ACC112 (cell line): ENCODE data around the gene TMPO.
"Not testable (repeated sequence)": the region's sequence is repeated elsewhere in the genome, so short reads cannot be mapped to it uniquely, and the experiment has no call there.

Experiments
- H2AFZ ChIP-seq: fragments of 200-600 bp; sonication (generic); one replicate; pipeline ENCODE4 v1.6.0; 2017; ENCODE audit warnings: antibody characterized with exemption, low read length; ENCODE audit not compliant: unreplicated experiment
- H3K27ac ChIP-seq: fragments of 200-600 bp; sonication (generic); 2 replicates; pipeline ENCODE4 v1.5.1; 2014; ENCODE audit warnings: low read depth, mild to moderate bottlenecking, antibody characterized with exemption, low read length, moderate library complexity
- H3K27me3 ChIP-seq: fragments of 200-600 bp; sonication (generic); 2 replicates; pipeline ENCODE4 v1.6.1; 2014; ENCODE audit warnings: mild to moderate bottlenecking, antibody characterized with exemption, low read length, moderate library complexity, mixed read lengths; ENCODE audit not compliant: insufficient read depth
- H3K36me3 ChIP-seq: fragments of 200-600 bp; sonication (generic); 2 replicates; pipeline ENCODE4 v1.6.1; 2016; ENCODE audit warnings: mild to moderate bottlenecking, antibody characterized with exemption, low read length, moderate library complexity, mixed read lengths; ENCODE audit not compliant: insufficient read depth
- H3K4me1 ChIP-seq: fragments of 200-600 bp; sonication (generic); one replicate; pipeline ENCODE4 v1.6.1; 2016; ENCODE audit warnings: low read length, mixed read lengths; ENCODE audit not compliant: insufficient read depth, unreplicated experiment, control insufficient read depth
- H3K4me3 ChIP-seq: fragments of 200-600 bp; sonication (generic); 2 replicates; pipeline ENCODE4 v1.5.1; 2014; ENCODE audit warnings: mild to moderate bottlenecking, low read depth, low read length
- H3K79me2 ChIP-seq: fragments of 200-600 bp; sonication (generic); one replicate; pipeline ENCODE4 v1.6.0; 2016; ENCODE audit warnings: low read length; ENCODE audit not compliant: control insufficient read depth, unreplicated experiment, insufficient read depth

The TMPO gene

DNA sequence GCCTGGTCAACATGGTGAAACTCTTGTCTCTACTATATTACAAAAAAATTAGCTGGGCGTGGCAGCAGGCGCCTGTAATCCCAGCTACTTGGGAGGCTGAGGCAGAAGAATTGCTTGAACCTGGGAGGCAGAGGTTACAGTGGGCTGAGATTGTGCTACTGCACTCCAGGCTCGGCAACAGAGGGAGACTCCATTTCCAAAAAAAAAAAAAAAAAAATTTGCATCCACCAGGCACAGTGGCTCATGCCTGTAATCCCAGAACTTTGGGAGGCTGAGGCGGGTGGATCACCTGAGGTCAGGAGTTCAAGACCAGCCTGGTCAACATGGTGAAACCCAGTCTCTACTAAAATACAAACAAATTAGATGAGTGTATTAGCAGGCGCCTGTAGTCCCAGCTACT is 3.6 kb upstream of the TMPO start:
- not testable (repeated sequence) for H2AFZ ChIP-seq, H3K27me3 ChIP-seq, H3K27ac ChIP-seq

DNA sequence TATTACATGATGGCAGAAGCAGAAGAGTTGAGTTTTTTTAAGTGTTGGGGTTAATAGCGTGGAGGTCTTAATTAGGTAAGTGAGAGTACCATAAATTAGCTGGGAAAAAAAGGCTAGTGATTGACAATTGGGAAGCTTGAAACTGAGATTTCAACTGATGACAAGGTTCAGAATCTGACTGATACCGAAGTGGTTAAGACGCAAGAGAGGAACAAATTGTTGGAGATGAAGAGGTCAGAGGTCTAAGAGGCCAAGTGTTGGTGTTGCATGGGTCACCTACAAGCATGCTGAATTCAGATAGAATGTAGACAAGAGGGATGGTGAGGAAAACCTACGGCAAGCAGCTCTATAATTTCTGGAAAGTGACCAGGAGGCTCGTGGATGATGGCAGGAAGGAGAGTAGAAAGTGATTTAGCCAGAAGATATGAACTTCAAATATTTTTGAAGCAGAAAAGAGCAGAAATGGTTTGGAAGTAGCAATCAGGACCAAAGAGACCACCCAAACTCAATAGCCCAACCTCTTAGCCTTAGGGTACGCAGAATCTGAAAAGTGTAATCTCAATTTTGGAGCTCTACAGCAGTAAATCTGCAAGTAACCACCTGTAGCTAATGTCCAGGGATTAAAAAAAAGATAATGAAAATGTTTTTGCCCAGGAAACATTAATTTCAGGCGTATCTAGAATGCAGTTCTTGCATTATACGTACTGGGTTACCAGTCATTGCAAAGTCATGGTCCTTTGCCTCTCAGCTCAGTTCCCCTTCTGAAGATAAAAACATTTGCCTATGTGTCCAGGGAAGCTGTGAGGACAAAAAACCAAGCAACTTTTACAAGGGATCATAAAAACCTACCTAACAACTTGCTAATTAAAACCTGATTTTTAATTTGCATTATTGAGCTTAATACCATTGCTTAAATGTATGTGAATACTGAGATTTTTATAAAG is 1.7 kb upstream of the TMPO start:
- Histone ChIP-seq H2AFZ (no peak overlapping the region), H3K27ac (peak overlapping the region; percentile 85), H3K79me2 (peaks cover 49% of the 10 kb centered on the region), H3K4me1 (peaks cover 11% of the 10 kb centered on the region), H3K27me3 (no peaks in the 10 kb centered on the region), H3K4me3 (peak overlapping the region; percentile 91), H3K36me3 (no peaks in the 10 kb centered on the region)

More for the DNA sequence above, 3.6 kb upstream of the TMPO start:
- H3K4me3 ChIP-seq, H3K36me3 ChIP-seq: not testable (repeated sequence)
- Histone ChIP-seq H3K4me1 (peaks cover 11% of the 10 kb centered on the region), H3K79me2 (peaks cover 30% of the 10 kb centered on the region)

DNA sequence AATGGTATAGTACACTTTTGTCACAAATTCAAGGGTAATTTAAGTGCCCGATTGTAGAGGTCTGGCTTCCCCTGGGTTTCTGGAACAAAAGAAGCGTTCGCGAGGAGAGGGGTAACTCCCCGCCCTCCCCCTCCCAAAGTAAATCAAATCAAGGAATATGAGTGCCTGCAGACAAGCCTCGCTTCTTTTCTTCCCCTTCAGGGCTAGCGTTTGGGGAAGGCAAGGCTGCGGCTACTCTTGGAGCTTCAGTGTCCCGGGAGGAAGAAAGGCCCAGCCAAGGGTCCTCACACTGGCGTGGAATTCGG is 456 bp upstream of the TMPO start:
- Histone ChIP-seq H2AFZ (peak overlapping the region; percentile 33), H3K27me3 (no peaks in the 10 kb centered on the region), H3K36me3 (no peaks in the 10 kb centered on the region), H3K4me1 (peaks cover 16% of the 10 kb centered on the region), H3K27ac (peak overlapping the region; percentile 85), H3K4me3 (peak overlapping the region; percentile 91), H3K79me2 (peaks cover 61% of the 10 kb centered on the region)

DNA sequence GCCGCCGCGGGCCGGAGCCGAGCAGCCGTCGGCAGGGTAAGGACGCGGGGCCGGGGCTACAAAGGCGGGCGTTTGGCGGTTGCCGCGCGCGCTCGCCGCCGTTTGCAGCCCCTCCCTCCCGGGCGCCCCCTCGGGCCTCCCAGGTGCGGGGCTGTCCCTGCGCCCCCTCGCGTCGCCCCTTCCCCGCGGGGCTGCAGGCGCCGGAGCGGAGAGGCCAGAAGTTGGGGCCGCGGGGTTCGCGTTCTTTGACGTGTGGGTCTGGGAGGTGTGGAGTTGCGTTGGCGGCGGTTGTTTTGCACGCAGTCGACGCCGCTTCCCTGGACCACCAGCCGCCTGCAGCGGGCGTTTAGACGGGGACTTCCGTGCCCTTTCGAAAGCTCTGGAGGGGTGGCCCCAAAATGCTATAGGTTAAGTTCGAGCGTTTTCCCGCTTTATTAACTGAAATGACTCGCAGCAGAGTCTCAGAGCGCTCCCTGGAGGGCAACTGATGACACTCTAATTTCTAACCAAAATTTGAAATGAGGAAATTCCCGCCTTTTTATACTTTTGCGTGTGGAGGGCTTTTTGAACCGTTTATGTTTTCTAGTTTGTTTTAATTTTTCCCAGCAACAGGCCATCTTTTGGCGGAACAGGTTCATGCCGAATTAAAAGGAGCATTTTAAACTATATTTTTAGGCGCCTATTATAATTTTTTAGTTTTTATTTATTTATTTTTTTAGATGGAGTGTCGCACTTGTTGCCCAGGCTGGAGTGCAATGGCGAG is 902 bp downstream of the TMPO start:
- peak overlapping the region; percentile 88 for H2AFZ ChIP-seq
- H3K79me2 ChIP-seq = peaks cover 75% of the 10 kb centered on the region
- H3K27ac ChIP-seq = peak overlapping the region; percentile 85
- no peaks in the 10 kb centered on the region for H3K27me3 ChIP-seq
- peak overlapping the region; percentile 91 for H3K4me3 ChIP-seq
- peaks cover 16% of the 10 kb centered on the region for H3K4me1 ChIP-seq
- no peaks in the 10 kb centered on the region for H3K36me3 ChIP-seq

DNA sequence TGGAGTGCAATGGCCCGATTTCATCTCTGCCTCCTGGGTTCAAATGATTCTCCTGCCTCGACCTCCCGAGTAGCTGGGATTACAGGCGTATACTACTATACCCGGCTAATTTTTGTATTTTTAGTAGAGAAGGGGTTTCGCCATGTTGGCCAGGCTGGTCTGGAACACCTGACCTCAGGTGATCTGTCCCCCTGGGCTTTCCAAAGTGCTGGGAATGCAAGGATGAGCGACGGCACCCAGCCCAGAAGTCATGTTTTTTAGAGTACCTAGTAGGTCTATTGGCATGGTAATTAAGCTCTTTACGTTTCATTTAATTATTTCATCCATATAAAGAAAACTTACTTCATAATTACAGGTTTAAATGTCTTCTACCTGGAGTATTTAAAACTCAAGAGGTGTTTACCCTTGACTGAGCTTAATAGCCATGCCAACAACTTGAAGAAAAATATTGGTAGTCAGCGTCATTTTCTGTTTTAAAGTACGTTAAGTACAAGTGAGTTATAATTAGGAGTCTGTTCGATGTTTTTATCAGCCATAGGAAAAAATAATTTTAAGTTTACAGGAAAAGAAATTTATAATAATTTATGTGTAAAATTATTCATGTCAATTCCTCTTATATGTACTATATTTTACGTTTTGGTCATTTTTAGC is 4.0 kb downstream of the TMPO start:
- Histone ChIP-seq H3K27ac (no peak overlapping the region), H3K4me1 (peaks cover 5% of the 10 kb centered on the region), H3K36me3 (0 out of 2 replicates have a peak, but pooled peaks cover 4% of the 10 kb centered on the region), H3K4me3 (no peak overlapping the region), H3K79me2 (peaks cover 92% of the 10 kb centered on the region), H3K27me3 (no peaks in the 10 kb centered on the region), H2AFZ (no peak overlapping the region)

DNA sequence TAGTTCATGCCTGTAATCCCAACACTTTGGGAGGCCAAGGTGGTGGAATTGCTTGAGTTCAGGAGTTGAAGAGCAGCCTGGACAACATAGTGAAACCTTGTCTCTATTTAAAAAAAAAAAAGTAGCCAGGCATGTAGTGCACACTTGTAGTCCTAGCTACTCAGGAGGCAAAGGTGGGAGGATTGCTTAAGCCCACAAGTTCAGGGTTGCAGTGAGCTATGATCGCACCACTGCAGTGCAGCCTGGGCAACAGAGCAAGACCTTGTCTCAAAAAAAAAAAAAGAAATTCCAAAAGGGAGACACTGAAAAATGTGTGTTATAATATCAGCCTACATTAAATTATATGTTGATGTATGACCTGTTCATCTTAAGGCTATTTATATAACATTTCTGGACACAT is 14.7 kb downstream of the TMPO start:
- Histone ChIP-seq H2AFZ (no peak overlapping the region), H3K27me3 (no peaks in the 10 kb centered on the region), H3K36me3 (peaks cover 20% of the 10 kb centered on the region), H3K27ac (no peak overlapping the region), H3K79me2 (peaks cover 54% of the 10 kb centered on the region), H3K4me1 (no peaks in the 10 kb centered on the region), H3K4me3 (no peak overlapping the region)

DNA sequence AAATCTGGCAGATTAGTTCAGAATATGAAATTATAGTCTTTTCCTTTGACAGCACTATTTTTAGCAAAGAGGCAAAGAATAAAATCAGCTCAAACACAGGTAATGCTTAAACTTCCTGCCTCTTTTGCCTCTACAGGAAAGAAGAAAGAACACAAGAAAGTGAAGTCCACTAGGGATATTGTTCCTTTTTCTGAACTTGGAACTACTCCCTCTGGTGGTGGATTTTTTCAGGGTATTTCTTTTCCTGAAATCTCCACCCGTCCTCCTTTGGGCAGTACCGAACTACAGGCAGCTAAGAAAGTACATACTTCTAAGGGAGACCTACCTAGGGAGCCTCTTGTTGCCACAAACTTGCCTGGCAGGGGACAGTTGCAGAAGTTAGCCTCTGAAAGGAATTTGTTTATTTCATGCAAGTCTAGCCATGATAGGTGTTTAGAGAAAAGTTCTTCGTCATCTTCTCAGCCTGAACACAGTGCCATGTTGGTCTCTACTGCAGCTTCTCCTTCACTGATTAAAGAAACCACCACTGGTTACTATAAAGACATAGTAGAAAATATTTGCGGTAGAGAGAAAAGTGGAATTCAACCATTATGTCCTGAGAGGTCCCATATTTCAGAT is 17.4 kb downstream of the TMPO start:
- Histone ChIP-seq H3K36me3 (peaks cover 19% of the 10 kb centered on the region), H3K4me1 (no peaks in the 10 kb centered on the region), H3K4me3 (no peak overlapping the region), H3K27me3 (no peaks in the 10 kb centered on the region), H2AFZ (no peak overlapping the region), H3K79me2 (peaks cover 33% of the 10 kb centered on the region), H3K27ac (no peak overlapping the region)

DNA sequence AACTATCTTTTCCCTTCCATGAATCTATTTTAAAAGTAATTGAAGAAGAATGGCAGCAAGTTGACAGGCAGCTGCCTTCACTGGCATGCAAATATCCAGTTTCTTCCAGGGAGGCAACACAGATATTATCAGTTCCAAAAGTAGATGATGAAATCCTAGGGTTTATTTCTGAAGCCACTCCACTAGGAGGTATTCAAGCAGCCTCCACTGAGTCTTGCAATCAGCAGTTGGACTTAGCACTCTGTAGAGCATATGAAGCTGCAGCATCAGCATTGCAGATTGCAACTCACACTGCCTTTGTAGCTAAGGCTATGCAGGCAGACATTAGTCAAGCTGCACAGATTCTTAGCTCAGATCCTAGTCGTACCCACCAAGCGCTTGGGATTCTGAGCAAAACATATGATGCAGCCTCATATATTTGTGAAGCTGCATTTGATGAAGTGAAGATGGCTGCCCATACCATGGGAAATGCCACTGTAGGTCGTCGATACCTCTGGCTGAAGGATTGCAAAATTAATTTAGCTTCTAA is 18.4 kb downstream of the TMPO start:
- H3K4me1 ChIP-seq = no peaks in the 10 kb centered on the region
- no peak overlapping the region for H2AFZ ChIP-seq
- no peaks in the 10 kb centered on the region for H3K27me3 ChIP-seq
- H3K79me2 ChIP-seq = peaks cover 24% of the 10 kb centered on the region
- H3K4me3 ChIP-seq = no peak overlapping the region
- no peak overlapping the region for H3K27ac ChIP-seq
- H3K36me3 ChIP-seq = peaks cover 19% of the 10 kb centered on the region

DNA sequence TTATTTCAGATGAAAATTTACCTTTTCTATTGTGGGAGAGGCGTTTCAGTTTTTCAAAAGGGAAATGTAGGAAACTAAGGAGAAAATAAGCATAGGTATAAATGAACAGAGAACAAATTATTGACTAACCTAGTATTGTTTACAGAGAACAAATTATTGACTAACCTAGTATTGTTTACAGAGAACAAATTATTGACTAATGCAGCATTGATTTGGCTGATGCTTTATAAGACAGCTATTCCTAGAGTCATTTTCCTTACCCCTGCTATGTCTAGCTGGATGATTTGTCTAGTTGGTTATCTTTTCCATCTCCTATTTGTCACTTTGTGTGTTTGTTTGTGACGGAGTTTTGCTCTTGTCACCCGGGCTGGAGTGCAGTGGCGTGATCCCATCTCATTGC is 22.6 kb downstream of the TMPO start:
- H3K4me3 ChIP-seq = no peak overlapping the region
- peaks cover 13% of the 10 kb centered on the region for H3K36me3 ChIP-seq
- H2AFZ ChIP-seq = no peak overlapping the region
- no peaks in the 10 kb centered on the region for H3K27me3 ChIP-seq
- peaks cover 9% of the 10 kb centered on the region for H3K79me2 ChIP-seq
- H3K4me1 ChIP-seq = no peaks in the 10 kb centered on the region
- H3K27ac ChIP-seq = no peak overlapping the region

DNA sequence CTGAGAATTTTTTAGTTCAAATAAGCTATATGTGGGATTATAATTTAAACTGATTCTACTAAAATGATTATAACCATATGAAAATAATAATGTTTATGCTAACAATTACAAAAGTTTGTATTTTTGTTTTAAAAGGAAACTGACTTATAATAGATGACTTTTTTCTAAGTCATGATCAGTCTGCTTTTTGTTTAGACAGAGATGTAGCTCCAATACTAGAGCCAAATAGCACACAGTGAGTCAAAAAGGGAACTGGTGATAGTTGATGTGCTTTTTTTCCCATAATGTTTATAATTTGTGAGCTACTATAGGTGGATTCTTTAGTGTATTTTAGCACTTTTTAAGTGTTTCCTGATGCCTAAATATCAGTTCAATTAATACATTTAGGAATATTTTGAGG is 28.3 kb downstream of the TMPO start:
- peaks cover 21% of the 10 kb centered on the region; the same call in 1 of the 2 replicates for H3K36me3 ChIP-seq
- H3K79me2 ChIP-seq = no peaks in the 10 kb centered on the region
- H2AFZ ChIP-seq = no peak overlapping the region
- no peak overlapping the region for H3K4me3 ChIP-seq
- no peaks in the 10 kb centered on the region for H3K27me3 ChIP-seq
- H3K27ac ChIP-seq = no peak overlapping the region
- H3K4me1 ChIP-seq = no peaks in the 10 kb centered on the region
